ENCODE results near the gene MGAT5.

DNA sequence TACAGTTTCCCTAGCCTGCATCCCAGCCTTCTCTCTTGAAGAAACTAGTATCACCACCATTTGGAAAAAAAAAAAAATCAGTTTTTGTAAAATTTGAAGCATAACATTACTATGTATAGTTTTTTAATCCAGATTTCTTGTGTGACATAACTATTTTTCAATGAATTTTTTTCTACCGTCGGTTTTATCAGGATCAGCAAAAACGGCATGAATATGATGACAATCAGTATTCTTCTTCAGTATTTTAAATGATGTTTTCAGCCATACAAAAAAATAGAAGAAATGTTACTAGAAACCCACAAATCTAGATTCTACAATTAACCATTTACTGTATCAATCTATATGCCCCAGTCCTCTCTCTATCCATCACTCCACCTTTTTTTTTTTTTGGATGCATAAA, 103.9 kb downstream of the MGAT5 start:
- TF ChIP-seq, protein P1, sequence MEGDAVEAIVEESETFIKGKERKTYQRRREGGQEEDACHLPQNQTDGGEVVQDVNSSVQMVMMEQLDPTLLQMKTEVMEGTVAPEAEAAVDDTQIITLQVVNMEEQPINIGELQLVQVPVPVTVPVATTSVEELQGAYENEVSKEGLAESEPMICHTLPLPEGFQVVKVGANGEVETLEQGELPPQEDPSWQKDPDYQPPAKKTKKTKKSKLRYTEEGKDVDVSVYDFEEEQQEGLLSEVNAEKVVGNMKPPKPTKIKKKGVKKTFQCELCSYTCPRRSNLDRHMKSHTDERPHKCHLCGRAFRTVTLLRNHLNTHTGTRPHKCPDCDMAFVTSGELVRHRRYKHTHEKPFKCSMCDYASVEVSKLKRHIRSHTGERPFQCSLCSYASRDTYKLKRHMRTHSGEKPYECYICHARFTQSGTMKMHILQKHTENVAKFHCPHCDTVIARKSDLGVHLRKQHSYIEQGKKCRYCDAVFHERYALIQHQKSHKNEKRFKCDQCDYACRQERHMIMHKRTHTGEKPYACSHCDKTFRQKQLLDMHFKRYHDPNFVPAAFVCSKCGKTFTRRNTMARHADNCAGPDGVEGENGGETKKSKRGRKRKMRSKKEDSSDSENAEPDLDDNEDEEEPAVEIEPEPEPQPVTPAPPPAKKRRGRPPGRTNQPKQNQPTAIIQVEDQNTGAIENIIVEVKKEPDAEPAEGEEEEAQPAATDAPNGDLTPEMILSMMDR (conservative IDR thresholded peaks at IDR 0.05), result no peak
- TF ChIP-seq ZFX (IDR thresholded peaks at IDR 0.05), result no peak
